GM12801 (cell line): ENCODE data around the gene ARHGEF17.

ENCODE experiments used
- TF ChIP-seq, protein P1 (sequence below): IDR thresholded peaks from one replicate; pipeline ENCODE4 v1.5.1; 2011; ENCODE audit warnings: control low read depth; ENCODE audit not compliant: insufficient read length; ENCODE audit errors: extremely low read depth

Gene ARHGEF17

DNA sequence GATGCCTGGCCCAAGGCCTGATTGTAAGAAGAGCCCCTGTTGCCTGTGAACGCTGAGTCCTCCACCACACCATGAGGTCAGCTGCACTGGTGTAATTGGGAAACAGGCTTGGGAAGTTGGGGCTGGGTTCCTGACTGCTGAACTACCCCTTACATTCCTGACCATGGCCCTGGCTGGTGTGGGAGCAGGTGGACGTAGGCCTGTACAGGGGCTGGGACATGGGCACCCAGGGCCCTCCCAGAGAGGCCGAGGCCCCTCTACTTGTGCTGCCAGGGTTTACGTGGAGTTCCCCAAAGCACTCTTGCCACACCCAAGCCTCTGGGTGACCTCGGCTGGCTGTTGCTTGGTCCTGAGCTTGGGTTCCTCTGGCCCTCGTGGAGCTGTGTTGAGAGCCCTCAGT is 73.5 kb downstream of the ARHGEF17 start:
- TF ChIP-seq, protein P1, sequence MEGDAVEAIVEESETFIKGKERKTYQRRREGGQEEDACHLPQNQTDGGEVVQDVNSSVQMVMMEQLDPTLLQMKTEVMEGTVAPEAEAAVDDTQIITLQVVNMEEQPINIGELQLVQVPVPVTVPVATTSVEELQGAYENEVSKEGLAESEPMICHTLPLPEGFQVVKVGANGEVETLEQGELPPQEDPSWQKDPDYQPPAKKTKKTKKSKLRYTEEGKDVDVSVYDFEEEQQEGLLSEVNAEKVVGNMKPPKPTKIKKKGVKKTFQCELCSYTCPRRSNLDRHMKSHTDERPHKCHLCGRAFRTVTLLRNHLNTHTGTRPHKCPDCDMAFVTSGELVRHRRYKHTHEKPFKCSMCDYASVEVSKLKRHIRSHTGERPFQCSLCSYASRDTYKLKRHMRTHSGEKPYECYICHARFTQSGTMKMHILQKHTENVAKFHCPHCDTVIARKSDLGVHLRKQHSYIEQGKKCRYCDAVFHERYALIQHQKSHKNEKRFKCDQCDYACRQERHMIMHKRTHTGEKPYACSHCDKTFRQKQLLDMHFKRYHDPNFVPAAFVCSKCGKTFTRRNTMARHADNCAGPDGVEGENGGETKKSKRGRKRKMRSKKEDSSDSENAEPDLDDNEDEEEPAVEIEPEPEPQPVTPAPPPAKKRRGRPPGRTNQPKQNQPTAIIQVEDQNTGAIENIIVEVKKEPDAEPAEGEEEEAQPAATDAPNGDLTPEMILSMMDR = no peak

DNA sequence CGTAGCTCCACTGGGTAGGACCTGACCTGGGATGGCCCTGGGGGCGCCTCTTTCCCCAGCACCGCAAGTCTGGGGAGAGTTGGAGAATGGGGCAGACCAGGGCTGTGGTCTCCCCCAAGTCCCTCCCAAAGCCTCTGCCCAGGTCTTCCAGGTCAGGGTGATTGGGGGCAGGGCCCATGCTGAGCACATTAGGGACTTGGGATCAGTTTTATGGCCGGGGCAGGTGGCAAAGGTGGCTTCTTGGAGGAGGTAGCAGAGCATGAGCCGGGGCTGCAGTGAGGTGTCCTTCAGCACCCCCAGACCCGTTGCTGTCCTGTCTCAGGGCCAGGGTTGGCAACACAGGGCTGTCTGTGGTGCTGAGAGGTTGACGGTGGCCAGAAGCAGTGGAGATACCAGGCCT is 74.1 kb downstream of the ARHGEF17 start:
- TF ChIP-seq, protein P1 = no peak

DNA sequence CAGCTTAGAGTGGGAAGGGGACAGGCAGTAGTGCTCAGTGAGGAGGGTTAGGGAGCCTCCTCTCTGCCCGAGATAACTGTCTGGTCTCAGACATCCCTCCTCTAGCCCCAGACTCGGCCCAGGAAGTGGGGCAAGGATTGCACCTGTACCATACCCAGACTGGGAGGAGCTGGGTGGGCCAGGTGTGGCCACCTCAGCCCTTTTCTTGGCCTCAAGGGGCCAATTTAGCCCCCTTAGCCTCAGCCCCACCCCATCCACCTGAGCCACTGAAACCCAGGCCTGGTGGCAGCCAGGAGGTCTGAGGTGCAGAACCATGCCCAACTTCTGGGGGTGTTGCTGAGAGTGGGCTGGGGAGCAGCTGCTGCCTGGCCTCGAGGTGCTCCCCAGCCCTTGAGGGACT is 74.7 kb downstream of the ARHGEF17 start:
- TF ChIP-seq, protein P1 = no peak

DNA sequence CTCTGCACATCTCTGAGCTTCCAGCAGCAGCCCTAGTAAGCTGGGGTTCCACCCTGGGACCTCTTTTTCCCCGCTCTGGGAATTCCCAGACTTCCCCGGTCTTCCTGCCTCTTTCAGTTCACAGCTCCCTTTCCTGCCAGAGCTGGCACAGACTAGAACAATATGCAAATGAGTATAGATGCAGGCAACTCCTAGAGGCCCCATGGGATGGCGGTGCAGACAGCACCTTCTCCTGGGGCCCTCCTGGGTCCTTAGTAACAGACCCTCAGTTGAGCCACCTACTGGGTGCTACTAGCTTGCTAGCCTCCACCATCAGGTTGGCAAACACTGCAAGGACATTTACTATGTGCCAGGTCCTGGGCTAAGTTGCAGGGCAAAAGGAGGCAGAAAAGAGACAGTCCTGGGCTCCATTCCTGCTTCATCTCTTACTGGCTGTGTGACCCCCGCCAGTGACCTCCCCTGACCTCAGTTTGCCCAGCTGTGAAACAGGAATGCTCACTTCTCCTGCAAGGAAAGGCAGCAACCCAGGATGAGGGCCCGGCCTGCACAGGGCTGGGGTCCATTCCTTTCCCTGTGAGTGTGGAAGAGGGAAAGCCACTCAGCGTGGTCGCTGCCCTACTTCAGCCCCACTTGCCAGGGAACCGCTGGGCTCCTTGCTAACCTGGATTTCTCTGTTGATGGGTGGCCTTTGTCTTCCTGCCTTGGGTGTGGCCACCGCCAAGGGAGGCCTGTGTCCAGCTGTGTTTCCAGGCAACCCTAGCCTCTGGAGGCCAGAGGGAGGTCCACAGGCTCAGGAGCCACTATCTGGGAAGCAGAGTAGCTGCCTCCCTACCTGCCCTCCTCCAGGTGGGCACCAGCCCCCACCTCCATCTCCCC is 75.4 kb downstream of the ARHGEF17 start:
- TF ChIP-seq, protein P1 = no peak

DNA sequence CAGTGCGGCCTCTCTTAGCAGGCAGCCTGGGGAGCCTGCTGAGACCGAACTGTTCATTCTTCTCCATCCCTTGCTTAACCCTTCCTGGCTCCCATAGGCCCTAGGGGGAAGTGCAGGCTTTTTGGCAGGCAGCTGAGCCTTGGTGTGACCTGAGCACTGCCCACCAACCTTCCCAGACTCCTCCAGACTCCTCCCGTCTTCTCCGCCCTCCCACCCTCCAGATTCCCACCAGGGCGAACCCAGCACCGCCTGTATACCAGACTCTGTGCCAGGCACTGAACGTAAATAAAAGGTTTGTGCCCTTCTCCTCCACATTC is 76.0 kb downstream of the ARHGEF17 start:
- TF ChIP-seq, protein P1 = no peak

DNA sequence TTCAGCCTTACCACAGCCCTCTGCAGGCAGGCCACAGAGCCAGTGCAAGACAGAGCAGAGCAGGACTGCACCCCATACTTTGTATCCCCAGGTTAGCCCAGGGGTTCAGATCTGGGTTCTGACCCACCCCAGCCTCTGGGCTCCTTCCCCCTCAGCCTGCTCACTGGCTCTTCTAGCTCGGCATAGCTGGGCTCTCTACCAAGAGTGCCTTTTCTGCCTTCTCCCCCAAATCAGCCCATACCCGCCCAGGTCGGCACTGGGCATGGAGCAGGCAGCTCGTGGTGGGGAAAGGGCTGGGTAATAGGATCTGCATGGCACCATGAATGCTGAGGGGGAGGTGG is 76.4 kb downstream of the ARHGEF17 start:
- TF ChIP-seq, protein P1 = no peak

DNA sequence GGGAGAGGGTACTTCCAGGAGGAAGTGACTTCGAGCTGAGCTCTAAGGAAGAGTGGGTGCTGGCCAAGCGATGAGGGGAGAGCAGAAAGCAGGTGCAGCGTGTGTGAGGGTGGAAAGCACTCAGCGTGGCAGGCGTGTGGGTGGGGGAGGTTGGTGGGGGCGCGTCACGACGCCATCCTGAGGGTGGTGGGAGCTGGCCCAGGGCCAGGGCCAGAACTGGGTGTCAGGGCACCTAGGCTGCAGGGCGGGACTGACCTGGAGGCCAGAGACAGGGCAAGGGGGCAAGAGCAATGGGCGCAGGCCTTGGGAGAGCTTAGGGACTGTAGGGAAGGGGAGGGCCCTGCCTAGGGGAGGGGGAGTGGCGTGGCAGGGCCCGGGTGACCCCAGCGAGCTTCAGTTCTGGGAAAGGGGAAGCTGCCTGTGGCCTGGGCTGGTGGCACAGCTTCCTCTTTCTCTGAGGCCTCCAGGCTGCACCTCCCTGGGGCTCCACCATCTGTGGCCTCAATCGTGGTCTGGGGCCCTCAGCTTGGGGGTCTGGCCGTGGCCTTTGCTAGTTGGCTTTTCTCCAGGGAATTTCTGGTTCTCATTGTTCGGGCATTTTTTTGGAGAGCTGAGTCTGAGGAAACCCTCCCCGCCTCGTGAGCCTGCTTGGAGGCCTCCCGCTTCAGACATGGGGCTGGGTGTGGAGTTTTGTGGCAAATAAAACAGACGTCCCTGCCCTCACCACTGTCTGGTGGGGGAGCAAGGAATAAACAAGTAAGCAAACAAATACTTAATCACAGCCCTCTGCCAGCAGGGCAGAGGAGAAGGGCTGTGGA is 77.0 kb downstream of the ARHGEF17 start:
- TF ChIP-seq, protein P1 = no peak
